Smooth muscle cell (in vitro differentiated cells): ENCODE results near the gene LSP1. TPM values are rescaled to one million over a fixed set of nuclear protein-coding genes. Genes with fewer than 3 reads are reported as not detected.

Source experiments
- DNase-seq: peaks from one replicate; lab custom pipeline; 2025; ENCODE audit not compliant: unreplicated experiment; lab: John Stamatoyannopoulos, UW
- H2AFZ ChIP-seq: fragments of 200-600 bp; sonication (generic); 2 replicates; pipeline ENCODE4 v1.6.0; 2016; ENCODE audit warnings: antibody characterized with exemption, low read depth, mild to moderate bottlenecking
- H3F3A ChIP-seq: fragments of 200-600 bp; sonication (generic); 2 replicates; pipeline ENCODE4 v1.6.0; 2017; ENCODE audit warnings: antibody characterized with exemption, low read depth
- H3K27ac ChIP-seq: fragments of 200-600 bp; sonication (generic); 2 replicates; pipeline ENCODE4 v1.5.1; 2016; ENCODE audit warnings: low read depth, mild to moderate bottlenecking
- H3K27me3 ChIP-seq: fragments of 200-600 bp; sonication (generic); 2 replicates; pipeline ENCODE4 v1.6.1; 2016; ENCODE audit warnings: low read depth, mild to moderate bottlenecking
- H3K36me3 ChIP-seq: fragments of 200-600 bp; sonication (generic); 2 replicates; pipeline ENCODE4 v1.5.1; 2016; ENCODE audit warnings: low read depth
- H3K4me1 ChIP-seq: fragments of 200-600 bp; sonication (generic); 2 replicates; pipeline ENCODE4 v1.5.1; 2016; ENCODE audit warnings: low read depth
- H3K4me2 ChIP-seq: fragments of 200-600 bp; sonication (generic); 2 replicates; pipeline ENCODE4 v1.6.0; 2016; ENCODE audit warnings: mild to moderate bottlenecking
- H3K4me3 ChIP-seq: fragments of 200-600 bp; sonication (generic); 2 replicates; pipeline ENCODE4 v1.5.1; 2016; ENCODE audit warnings: mild to moderate bottlenecking
- H3K79me2 ChIP-seq: fragments of 200-600 bp; sonication (generic); 2 replicates; pipeline ENCODE4 v1.6.0; 2016; ENCODE audit warnings: low read depth, mild to moderate bottlenecking
- H3K9ac ChIP-seq: fragments of 200-600 bp; sonication (generic); 2 replicates; pipeline ENCODE4 v1.6.0; 2016; ENCODE audit warnings: low read depth
- H3K9me3 ChIP-seq: fragments of 200-600 bp; sonication (generic); replicated peaks from 2 replicates; pipeline ENCODE4 v1.5.1; 2016; ENCODE audit warnings: low read depth
- H4K20me1 ChIP-seq: fragments of 200-600 bp; sonication (generic); 2 replicates; pipeline ENCODE4 v1.6.0; 2016; ENCODE audit warnings: low read depth
- CTCF ChIP-seq: fragments of 200-600 bp; sonication (generic); IDR thresholded peaks from 2 replicates; pipeline ENCODE4 v1.5.1; 2017; ENCODE audit warnings: borderline replicate concordance, mild to moderate bottlenecking, antibody characterized with exemption; ENCODE audit not compliant: insufficient read depth, poor library complexity, severe bottlenecking
- WGBS: methylation state at CpG from one replicate; pipeline ENCODE4 v1.1.7; 2016; ENCODE audit warnings: low lambda C conversion rate; 5-methylcytosine and 5-hydroxymethylcytosine counted together
- polyA plus RNA-seq: library from polyadenylated mRNA; unstranded; fragments of >200 nt; fragmentation: Nextera tagmentation; extraction: Ambion mirVana; gene quantifications from 2 replicates; pipeline ENCODE4 v1.2.1, GENCODE V29; 2016
- total RNA-seq: library from RNA; depleted of rRNA; stranded (reverse); fragments of >200 nt; gene quantifications from 2 replicates; pipeline ENCODE4 v1.2.3, GENCODE V29; 2014

The LSP1 gene
- total and polyA plus RNA-seq, 2 experiments from 2014 or later, result 2.1 to 13.7 TPM

GRCh38 chr11:1860108-1860507 is 7.2 kb downstream of the LSP1 start:
- DNase-seq, result no peak

GRCh38 chr11:1861435-1862411 is 8.8 kb downstream of the LSP1 start:
- Histone ChIP-seq H3K9ac (no peak overlapping the region), H3K27ac (no peak overlapping the region), H3F3A (no peaks in the 10 kb centered on the region), H3K36me3 (no peaks in the 10 kb centered on the region), H4K20me1 (no peaks in the 10 kb centered on the region), H3K4me1 (peaks cover 10% of the 10 kb centered on the region), H3K4me3 (no peak overlapping the region), H3K4me2 (no peak overlapping the region), H3K27me3 (no peaks in the 10 kb centered on the region), H3K9me3 (no peaks in the 10 kb centered on the region), H3K79me2 (no peaks in the 10 kb centered on the region), H2AFZ (no peak overlapping the region)
- no peak for TF ChIP-seq CTCF
- 88% methylated on average over 4 of the region's 4 CpGs for WGBS
- no peak for DNase-seq

More at GRCh38 chr11:1860108-1860507, 7.2 kb downstream of the LSP1 start:
- Histone ChIP-seq H3K4me3 (no peak overlapping the region), H3K36me3 (no peaks in the 10 kb centered on the region), H3K4me2 (no peak overlapping the region), H3K9me3 (no peaks in the 10 kb centered on the region), H2AFZ (no peak overlapping the region), H3K27me3 (no peaks in the 10 kb centered on the region), H3K27ac (no peak overlapping the region), H3K79me2 (no peaks in the 10 kb centered on the region), H3K4me1 (peaks cover 10% of the 10 kb centered on the region), H3K9ac (no peak overlapping the region), H4K20me1 (no peaks in the 10 kb centered on the region), H3F3A (no peaks in the 10 kb centered on the region)
- 89% methylated on average over 1 of the region's 1 CpG for WGBS
- TF ChIP-seq CTCF, result no peak

- H3F3A ChIP-seq, result no peaks in the 10 kb centered on the region
- peak overlapping the region; percentile 73 for H3K27ac ChIP-seq
- peak overlapping the region; percentile 57 for H3K4me2 ChIP-seq
- peak overlapping the region; percentile 18 for H3K9ac ChIP-seq
- WGBS, result 52% methylated on average over 14 of the region's 14 CpGs
- peaks cover 10% of the 10 kb centered on the region for H3K4me1 ChIP-seq
- no peak for DNase-seq
- H3K9me3 ChIP-seq, result no peaks in the 10 kb centered on the region
- H3K4me3 ChIP-seq, result no peak overlapping the region
- H2AFZ ChIP-seq, result no peak overlapping the region
- no peaks in the 10 kb centered on the region for H3K27me3 ChIP-seq
- H3K36me3 ChIP-seq, result no peaks in the 10 kb centered on the region
- no peaks in the 10 kb centered on the region for H4K20me1 ChIP-seq
- TF ChIP-seq CTCF, result no peak
- no peaks in the 10 kb centered on the region for H3K79me2 ChIP-seq
Measured at GRCh38 chr11:1862588-1863351, 9.9 kb downstream of the LSP1 start.
